Measurements from ENCODE around the gene SDK1. TPM values are rescaled to one million over a fixed set of nuclear protein-coding genes. Genes with fewer than 3 reads are reported as not detected.

The SDK1 gene
- total and polyA plus RNA-seq, 4 donors, result 0.12 to 0.47 (median 0.36) TPM

- DNase-seq (ENCODE audit: low spot score), result no peak
- 87% methylated on average over 6 of the region's 6 CpGs for WGBS
- H3K9ac ChIP-seq (ENCODE audit: low read depth in 1 of 2, low read length in 2 of 2), result no peak overlapping the region
- no peak overlapping the region for H3K4me3 ChIP-seq (ENCODE audit: low read depth in 1 of 3, low read length in 3 of 3)
- H3K36me3 ChIP-seq (ENCODE audit: control insufficient read depth in 4 of 4, insufficient read depth in 3 of 4, low read depth in 1 of 4, low read length in 3 of 4), result no peaks in the 10 kb centered on the region
- H3K27me3 ChIP-seq (ENCODE audit: control insufficient read depth in 4 of 4, insufficient read depth in 4 of 4, low read length in 3 of 4), result no peaks in the 10 kb centered on the region
- peaks cover 0 to 5% (median under 1%) of the 10 kb centered on the region in 4 donors for H3K9me3 ChIP-seq (ENCODE audit: control insufficient read depth in 4 of 4, low read length in 3 of 4)
- TF ChIP-seq FOXA1 (IDR thresholded peaks at IDR 0.05) (no peak), REST (IDR thresholded peaks at IDR 0.05) (no peak), HNF4G (IDR thresholded peaks at IDR 0.05) (no peak), EGR1 (IDR thresholded peaks at IDR 0.05; ENCODE audit: low read depth in 2 of 2) (no peak), RAD21 (IDR thresholded peaks at IDR 0.05) (no peak), TAF1 (conservative IDR thresholded peaks at IDR 0.05) (no peak), YY1 (IDR thresholded peaks at IDR 0.05) (no peak), JUND (IDR thresholded peaks at IDR 0.05) (no peak), NR2F2 (IDR thresholded peaks at IDR 0.05) (no peak), CTCF (IDR thresholded peaks at IDR 0.05; ENCODE audit: low read depth, low read length, missing input control) (no peak), HNF4A (conservative IDR thresholded peaks at IDR 0.05) (no peak), ATF3 (IDR thresholded peaks at IDR 0.05) (no peak), SP1 (IDR thresholded peaks at IDR 0.05) (no peak), FOXA2 (IDR thresholded peaks at IDR 0.05) (no peak), RXRA (IDR thresholded peaks at IDR 0.05) (no peak), MAX (IDR thresholded peaks at IDR 0.05) (no peak), ZBTB33 (IDR thresholded peaks at IDR 0.05) (no peak)
- no peak overlapping the region for H3K27ac ChIP-seq (ENCODE audit: low read depth in 1 of 2, low read length in 2 of 2)
- H3K4me1 ChIP-seq (ENCODE audit: control insufficient read depth in 4 of 4, insufficient read depth in 4 of 4, low read length in 3 of 4), result no peaks in the 10 kb centered on the region
Observed at GRCh38 chr7:3573151-3573550, 272.1 kb downstream of the SDK1 start.

GRCh38 chr7:3574386-3574785 is 273.3 kb downstream of the SDK1 start:
- Histone ChIP-seq H3K9me3 (ENCODE audit: control insufficient read depth in 4 of 4, low read length in 3 of 4) (peaks cover 0 to 5% (median 2%) of the 10 kb centered on the region in 4 donors), H3K4me3 (ENCODE audit: low read depth in 1 of 3, low read length in 3 of 3) (no peak overlapping the region), H3K9ac (ENCODE audit: low read depth in 1 of 2, low read length in 2 of 2) (no peak overlapping the region), H3K27me3 (ENCODE audit: control insufficient read depth in 4 of 4, insufficient read depth in 4 of 4, low read length in 3 of 4) (no peaks in the 10 kb centered on the region), H3K36me3 (ENCODE audit: control insufficient read depth in 4 of 4, insufficient read depth in 3 of 4, low read depth in 1 of 4, low read length in 3 of 4) (no peaks in the 10 kb centered on the region), H3K4me1 (ENCODE audit: control insufficient read depth in 4 of 4, insufficient read depth in 4 of 4, low read length in 3 of 4) (no peaks in the 10 kb centered on the region), H3K27ac (ENCODE audit: low read depth in 1 of 2, low read length in 2 of 2) (no peak overlapping the region)
- no peak for DNase-seq (ENCODE audit: low spot score)
- TF ChIP-seq HNF4G (IDR thresholded peaks at IDR 0.05) (no peak), FOXA2 (IDR thresholded peaks at IDR 0.05) (no peak)
- 92% methylated on average over 9 of the region's 9 CpGs for WGBS

All from liver (tissue), 9 donors.